HEK293T (cell line): ENCODE measurements around the gene POU5F1.

Experiments used
- CTCF ChIA-PET: fragments of 350-600 bp; formaldehyde crosslinking; extraction: SDS; loops from one replicate; lab custom pipeline; 2021; ENCODE audit warnings: antibody characterized with exemption, inconsistent platforms; lab: Yijun Ruan, JAX
- POLR2A ChIA-PET: fragments of 350-600 bp; formaldehyde crosslinking; extraction: SDS; loops from one replicate; lab custom pipeline; 2020; ENCODE audit warnings: antibody characterized with exemption, inconsistent platforms; lab: Yijun Ruan, JAX
- DNase-seq: peaks from one replicate; pipeline ENCODE4 v3.0.0; 2012; ENCODE audit warnings: mixed read lengths; ENCODE audit errors: extremely low spot score
- ARNT ChIP-seq: fragments of 450-650 bp; IDR thresholded peaks from 2 replicates; pipeline ENCODE4 v1.6.1; 2017; ENCODE audit warnings: mild to moderate bottlenecking
- BHLHE40 ChIP-seq: fragments of 450-650 bp; IDR thresholded peaks from 2 replicates; pipeline ENCODE4 v1.6.1; 2016; ENCODE audit warnings: mild to moderate bottlenecking, moderate library complexity, borderline replicate concordance
- CTBP1 ChIP-seq: fragments of 450-650 bp; IDR thresholded peaks from 2 replicates; pipeline ENCODE4 v1.6.1; 2016; ENCODE audit warnings: borderline replicate concordance
- ELF4 ChIP-seq: fragments of 450-650 bp; IDR thresholded peaks from 2 replicates; pipeline ENCODE4 v1.6.1; 2017; ENCODE audit warnings: antibody characterized with exemption
- FOXA1 ChIP-seq: fragments of 450-650 bp; IDR thresholded peaks from 2 replicates; pipeline ENCODE4 v1.6.1; 2016; ENCODE audit warnings: mild to moderate bottlenecking
- FOXK2 ChIP-seq: fragments of 450-650 bp; IDR thresholded peaks from 2 replicates; pipeline ENCODE4 v1.6.1; 2016; ENCODE audit warnings: mild to moderate bottlenecking
- FOXM1 ChIP-seq: fragments of 450-650 bp; IDR thresholded peaks from 2 replicates; pipeline ENCODE4 v1.6.1; 2017; ENCODE audit warnings: mild to moderate bottlenecking, borderline replicate concordance
- HDGF ChIP-seq: fragments of 450-650 bp; IDR thresholded peaks from 2 replicates; pipeline ENCODE4 v1.6.1; 2017; ENCODE audit warnings: antibody characterized with exemption, borderline replicate concordance
- L3MBTL2 ChIP-seq: fragments of 450-650 bp; conservative IDR thresholded peaks from 2 replicates; pipeline ENCODE4 v1.6.1; 2016; ENCODE audit warnings: mild to moderate bottlenecking
- LEF1 ChIP-seq: fragments of 450-650 bp; IDR thresholded peaks from 2 replicates; pipeline ENCODE4 v1.6.1; 2017; ENCODE audit warnings: mild to moderate bottlenecking, borderline replicate concordance
- NFRKB ChIP-seq: fragments of 450-650 bp; IDR thresholded peaks from 2 replicates; pipeline ENCODE4 v1.6.1; 2016; ENCODE audit warnings: mild to moderate bottlenecking, moderate library complexity
- PKNOX1 ChIP-seq: fragments of 450-650 bp; IDR thresholded peaks from 2 replicates; pipeline ENCODE4 v1.6.1; 2016
- SP1 ChIP-seq: fragments of 450-650 bp; IDR thresholded peaks from 2 replicates; pipeline ENCODE4 v1.6.1; 2017
- SUZ12 ChIP-seq: fragments of 450-650 bp; IDR thresholded peaks from 2 replicates; pipeline ENCODE4 v1.6.1; 2016; ENCODE audit warnings: mild to moderate bottlenecking
- ZNF384 ChIP-seq: fragments of 450-650 bp; IDR thresholded peaks from 2 replicates; pipeline ENCODE4 v1.6.1; 2016

Gene POU5F1

GRCh38 chr6:31120151-31120915 is 50.1 kb downstream of the POU5F1 start, which contains the start of gene CDSN:
Gene CDSN (minus strand): TSS chr6:31120446. CDS start chr6:31120419, 27 bp downstream.
- no peak for DNase-seq
- TF ChIP-seq FOXA1 (no peak), ELF4 (no peak), L3MBTL2 (no peak), ARNT (no peak), LEF1 (no peak), PKNOX1 (no peak), NFRKB (no peak), HDGF (no peak), CTBP1 (no peak)
- ChIA-PET POLR2A (no interaction called here), CTCF (no interaction called here)

- ChIA-PET CTCF (interaction anchor here (0.6 to 2.5 kb wide), 2 partner anchors 10 to 11 kb away, joined by 4 to 11 read pairs; no protein-coding TSS in a partner anchor), POLR2A (interaction anchor here (1.3 kb wide), 1 partner anchor 41 kb away, joined by 3 read pairs; no protein-coding TSS in a partner anchor)
- no peak for DNase-seq
- TF ChIP-seq HDGF, result no peak
Observed at GRCh38 chr6:31118178-31118577, 52.3 kb downstream of the POU5F1 start.

GRCh38 chr6:31116661-31117385 is 53.7 kb downstream of the POU5F1 start:
- CTCF ChIA-PET, result interaction anchor here (2.0 to 2.5 kb wide), 2 partner anchors 10 to 12 kb away, joined by 7 to 11 read pairs; no protein-coding TSS in a partner anchor
- no peak for DNase-seq
- no peak for TF ChIP-seq LEF1
- TF ChIP-seq FOXM1, result no peak
- TF ChIP-seq ELF4, result no peak
- TF ChIP-seq ZNF384, result no peak
- no peak for TF ChIP-seq SUZ12
- TF ChIP-seq BHLHE40, result no peak
- no peak for TF ChIP-seq FOXA1
- TF ChIP-seq CTBP1, result no peak
- no peak for TF ChIP-seq L3MBTL2
- no peak for TF ChIP-seq SP1
- TF ChIP-seq ARNT, result no peak
- TF ChIP-seq HDGF, result no peak
- no peak for TF ChIP-seq PKNOX1
- POLR2A ChIA-PET, result interaction anchor here (1.3 kb wide), 1 partner anchor 41 kb away, joined by 3 read pairs; the partner anchor contains the start of gene TCF19

GRCh38 chr6:31115941-31116560 is 54.4 kb downstream of the POU5F1 start:
- ChIA-PET CTCF (interaction anchor here (1.0 to 2.5 kb wide), 4 partner anchors 11 to 29 kb away, joined by 4 to 11 read pairs (median 6); no protein-coding TSS in a partner anchor), POLR2A (interaction anchor here (1.3 kb wide), 1 partner anchor 42 kb away, joined by 3 read pairs; the partner anchor contains the start of gene TCF19)
- TF ChIP-seq ZNF384 (no peak), FOXK2 (no peak), ARNT (no peak)
- no peak for DNase-seq

- no peak for DNase-seq
- no peak for TF ChIP-seq BHLHE40
- no peak for TF ChIP-seq L3MBTL2
- TF ChIP-seq FOXA1, result no peak
- no peak for TF ChIP-seq PKNOX1
- TF ChIP-seq NFRKB, result no peak
- CTCF ChIA-PET, result interaction anchor here (1.0 to 2.5 kb wide), 8 partner anchors 12 to 173 kb away, joined by 3 to 11 read pairs (median 4); no protein-coding TSS in a partner anchor
- POLR2A ChIA-PET, result interaction anchor here (1.1 to 1.3 kb wide), 2 partner anchors 13 to 43 kb away, joined by 3 read pairs; partner anchors contain the start of gene TCF19
Observed at GRCh38 chr6:31114970-31115849, 55.3 kb downstream of the POU5F1 start.
